OCI-LY7 (cell line): ENCODE measurements around the gene EVI5. TPM values are rescaled to one million over a fixed set of nuclear protein-coding genes. Genes with fewer than 3 reads are reported as not detected.

Source experiments
- BruUV-seq: library from RNA; stranded (reverse); fragments of 400-500 nt; replicated peaks from 2 replicates; lab custom pipeline; 2021; lab: Mats Ljungman, UMichigan
- CTCF ChIA-PET: fragments of 300-600 bp; sonication (Branson Sonifier 250); formaldehyde crosslinking; loops from one replicate; lab custom pipeline; 2022; ENCODE audit warnings: antibody characterized with exemption; ENCODE audit not compliant: unreplicated experiment; lab: Charles Lee
- POLR2A ChIA-PET: fragments of 300-600 bp; sonication (Branson Sonifier 250); formaldehyde crosslinking; loops from one replicate; lab custom pipeline; 2022; ENCODE audit warnings: antibody characterized with exemption; lab: Charles Lee
- DNase-seq: peaks from one replicate; pipeline ENCODE4 v3.0.0-alpha.2; 2015; ENCODE audit warnings: low spot score
- H2AFZ ChIP-seq: fragments of 200-600 bp; sonication (generic), shearing (Covaris generic); 2 replicates; pipeline ENCODE4 v1.6.1; 2014; ENCODE audit warnings: mild to moderate bottlenecking, antibody characterized with exemption, low read length, moderate library complexity
- H3K27ac ChIP-seq: fragments of 200-600 bp; sonication (generic); 2 replicates; pipeline ENCODE4 v1.5.1; 2014; ENCODE audit warnings: mixed run types, low read depth, mild to moderate bottlenecking, moderate library complexity, low read length, inconsistent platforms; ENCODE audit not compliant: poor library complexity, severe bottlenecking
- H3K36me3 ChIP-seq: fragments of 200-600 bp; sonication (generic); 2 replicates; pipeline ENCODE4 v1.6.1; 2014; ENCODE audit warnings: mild to moderate bottlenecking, antibody characterized with exemption, low read length, moderate library complexity, mixed read lengths; ENCODE audit not compliant: insufficient read depth
- H3K4me1 ChIP-seq: fragments of 200-600 bp; sonication (generic); 2 replicates; pipeline ENCODE4 v1.5.1; 2014; ENCODE audit warnings: mild to moderate bottlenecking, low read length; ENCODE audit not compliant: insufficient read depth, poor library complexity, severe bottlenecking
- H3K4me2 ChIP-seq: fragments of 200-600 bp; sonication (generic); 2 replicates; pipeline ENCODE4 v1.6.1; 2014; ENCODE audit warnings: mild to moderate bottlenecking, low read length
- H3K4me3 ChIP-seq: fragments of 200-600 bp; sonication (generic); 2 replicates; pipeline ENCODE4 v1.5.1; 2014; ENCODE audit warnings: mild to moderate bottlenecking, low read depth, low read length; ENCODE audit not compliant: poor library complexity, severe bottlenecking
- H3K79me2 ChIP-seq: fragments of 200-600 bp; sonication (generic); 2 replicates; pipeline ENCODE4 v1.6.1; 2016; ENCODE audit warnings: low read depth, mild to moderate bottlenecking, low read length, moderate library complexity, mixed read lengths; ENCODE audit not compliant: insufficient read depth
- H3K9me2 ChIP-seq: fragments of 200-600 bp; sonication (generic); 2 replicates; pipeline ENCODE4 v1.6.1; 2016; ENCODE audit warnings: mild to moderate bottlenecking, low read length, mixed read lengths; ENCODE audit not compliant: insufficient read depth
- H3K9me3 ChIP-seq: fragments of 200-600 bp; sonication (generic); 2 replicates; pipeline ENCODE4 v1.6.1; 2014; ENCODE audit warnings: mild to moderate bottlenecking, mixed run types, low read length, mixed read lengths
- H4K20me1 ChIP-seq: fragments of 200-600 bp; sonication (generic); 2 replicates; pipeline ENCODE4 v1.6.1; 2014; ENCODE audit warnings: mild to moderate bottlenecking, antibody characterized with exemption, low read length, moderate library complexity, mixed read lengths; ENCODE audit not compliant: insufficient read depth
- EZH2phosphoT487 ChIP-seq: fragments of 200-600 bp; sonication (generic); IDR thresholded peaks from 2 replicates; pipeline ENCODE4 v1.6.1; 2018; ENCODE audit warnings: low read depth, borderline replicate concordance, mild to moderate bottlenecking, mixed run types, antibody characterized with exemption, low read length, moderate library complexity, mixed read lengths
- intact Hi-C: fragments of 100-400 bp; cut with micrococcal nuclease; formaldehyde crosslinking; loops from one replicate; pipeline ENCODE4 v1.10.0; 2022; ENCODE audit not compliant: unreplicated experiment
- total RNA-seq, 2 experiments: library from RNA; depleted of rRNA in 1 of 2; stranded (reverse); fragments of >200 nt in 1 of 2; shearing (Covaris generic) in 1 of 2; gene quantifications; 2 replicates each; pipeline ENCODE4 v1.2.3, GENCODE V29; 2014 to 2022
- TF ChIP-seq, protein P1 (sequence below): fragments of 200-600 bp; sonication (generic); conservative IDR thresholded peaks from 2 replicates; pipeline ENCODE4 v1.5.1; 2014; ENCODE audit warnings: mild to moderate bottlenecking, antibody characterized with exemption, low read length, moderate library complexity, mixed read lengths

The EVI5 gene
- total RNA-seq, 2 experiments from 2014 or later: 15.1 to 27.8 TPM

DNA sequence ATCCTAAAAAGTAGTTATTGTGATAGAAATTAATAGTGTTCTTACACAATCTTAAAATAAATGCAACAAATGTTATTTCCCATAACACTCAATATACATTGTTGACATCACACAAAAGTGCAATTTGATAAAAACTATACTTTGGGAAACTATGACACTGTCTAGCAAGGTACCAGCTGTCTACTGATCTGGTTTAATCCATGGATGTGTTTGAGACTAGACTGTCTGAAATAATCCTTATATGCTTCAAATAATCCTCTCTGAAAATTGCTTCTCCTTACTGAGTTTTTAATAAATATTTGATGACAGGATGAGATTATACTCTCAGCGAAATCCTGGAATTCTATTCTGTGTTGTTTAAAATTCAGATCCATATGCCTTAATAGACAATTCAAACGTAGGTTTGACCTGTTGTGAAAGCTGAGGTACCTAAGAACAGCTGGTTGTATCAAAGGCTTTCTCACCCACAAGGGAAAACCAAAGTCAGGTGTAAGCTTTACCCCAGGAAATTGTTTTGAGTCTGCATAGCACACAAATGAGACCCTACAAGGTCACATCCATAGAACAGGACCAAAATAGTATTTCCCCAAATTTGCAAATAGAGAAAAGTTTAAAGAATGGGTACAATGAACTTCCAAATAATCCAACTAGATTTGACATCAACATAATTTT, 289.4 kb downstream of the EVI5 start:
- Histone ChIP-seq H3K36me3 (no peaks in the 10 kb centered on the region), H3K79me2 (no peaks in the 10 kb centered on the region), H3K9me3 (no peaks in the 10 kb centered on the region), H2AFZ (no peak overlapping the region), H3K9me2 (no peaks in the 10 kb centered on the region), H4K20me1 (no peaks in the 10 kb centered on the region), H3K4me2 (no peak overlapping the region), H3K27ac (no peak overlapping the region), H3K4me1 (no peaks in the 10 kb centered on the region), H3K4me3 (no peak overlapping the region)
- no peak for TF ChIP-seq EZH2phosphoT487
- TF ChIP-seq, protein P1, sequence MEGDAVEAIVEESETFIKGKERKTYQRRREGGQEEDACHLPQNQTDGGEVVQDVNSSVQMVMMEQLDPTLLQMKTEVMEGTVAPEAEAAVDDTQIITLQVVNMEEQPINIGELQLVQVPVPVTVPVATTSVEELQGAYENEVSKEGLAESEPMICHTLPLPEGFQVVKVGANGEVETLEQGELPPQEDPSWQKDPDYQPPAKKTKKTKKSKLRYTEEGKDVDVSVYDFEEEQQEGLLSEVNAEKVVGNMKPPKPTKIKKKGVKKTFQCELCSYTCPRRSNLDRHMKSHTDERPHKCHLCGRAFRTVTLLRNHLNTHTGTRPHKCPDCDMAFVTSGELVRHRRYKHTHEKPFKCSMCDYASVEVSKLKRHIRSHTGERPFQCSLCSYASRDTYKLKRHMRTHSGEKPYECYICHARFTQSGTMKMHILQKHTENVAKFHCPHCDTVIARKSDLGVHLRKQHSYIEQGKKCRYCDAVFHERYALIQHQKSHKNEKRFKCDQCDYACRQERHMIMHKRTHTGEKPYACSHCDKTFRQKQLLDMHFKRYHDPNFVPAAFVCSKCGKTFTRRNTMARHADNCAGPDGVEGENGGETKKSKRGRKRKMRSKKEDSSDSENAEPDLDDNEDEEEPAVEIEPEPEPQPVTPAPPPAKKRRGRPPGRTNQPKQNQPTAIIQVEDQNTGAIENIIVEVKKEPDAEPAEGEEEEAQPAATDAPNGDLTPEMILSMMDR: no peak
- CTCF ChIA-PET: no interaction called here
- POLR2A ChIA-PET: no interaction called here
- intact Hi-C loops: no loop called here
- DNase-seq: no peak
- no TSS peak for BruUV-seq

DNA sequence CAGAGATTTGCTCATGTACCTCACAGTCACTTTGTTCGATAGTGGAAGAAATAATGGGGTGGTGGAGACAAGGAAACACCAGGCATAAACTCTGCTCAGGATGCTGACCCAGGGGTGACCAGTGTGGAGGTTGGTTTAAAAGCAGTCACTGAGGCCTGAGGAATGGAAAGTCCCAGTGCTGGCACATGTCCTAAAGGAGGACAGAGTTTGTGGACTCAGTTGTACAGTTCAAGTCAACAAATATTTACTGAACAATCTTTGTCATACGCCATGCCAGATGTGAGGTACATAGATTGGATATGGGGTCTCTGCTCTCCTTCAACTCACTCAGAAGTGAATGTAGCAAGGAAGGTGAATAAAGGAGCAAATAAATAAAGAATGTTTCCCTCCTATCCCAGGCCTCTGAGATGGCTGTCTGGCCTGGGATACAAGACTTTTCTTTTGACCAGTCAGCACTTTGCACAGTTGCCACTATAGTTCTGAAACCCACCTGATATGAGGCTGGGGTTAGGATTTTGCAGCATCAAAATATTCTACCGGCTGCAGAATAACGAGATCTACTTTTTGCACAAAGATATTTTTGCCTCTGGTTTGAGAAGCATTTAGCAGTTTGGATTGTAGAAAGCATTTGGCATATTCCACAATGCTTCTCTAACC, 290.3 kb downstream of the EVI5 start:
- TF ChIP-seq, protein P1: no peak
- TF ChIP-seq EZH2phosphoT487: no peak
- POLR2A ChIA-PET: no interaction called here
- BruUV-seq: no TSS peak

DNA sequence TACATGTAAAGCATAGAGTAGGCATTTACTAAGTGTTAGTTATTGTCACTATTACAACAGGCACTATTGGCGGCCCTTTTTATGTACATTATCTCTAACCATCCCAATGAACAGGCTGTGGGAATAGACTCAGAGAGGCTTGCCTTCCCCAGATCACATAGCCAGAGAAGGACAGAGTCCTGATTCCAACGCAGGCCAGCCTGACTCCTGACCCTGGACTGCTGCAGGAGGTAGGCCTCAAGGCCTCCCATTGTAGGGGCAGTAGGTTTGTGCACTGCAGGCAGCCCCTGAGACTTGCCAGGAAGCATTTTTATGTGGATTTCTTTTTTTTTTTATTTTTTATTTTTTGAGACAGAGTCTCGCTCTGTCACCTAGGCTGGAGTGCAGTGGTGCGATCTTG, 291.8 kb downstream of the EVI5 start:
- DNase-seq: no peak
- no peaks in the 10 kb centered on the region for H3K9me2 ChIP-seq
- intact Hi-C loops: no loop called here
- H4K20me1 ChIP-seq: no peaks in the 10 kb centered on the region
- H3K4me3 ChIP-seq: no peak overlapping the region
- TF ChIP-seq, protein P1: no peak
- no peak for TF ChIP-seq EZH2phosphoT487
- H3K36me3 ChIP-seq: no peaks in the 10 kb centered on the region
- CTCF ChIA-PET: no interaction called here
- no peaks in the 10 kb centered on the region for H3K79me2 ChIP-seq
- no peak overlapping the region for H3K27ac ChIP-seq
- no peaks in the 10 kb centered on the region for H3K9me3 ChIP-seq
- POLR2A ChIA-PET: no interaction called here
- H2AFZ ChIP-seq: no peak overlapping the region
- no peak overlapping the region for H3K4me2 ChIP-seq
- BruUV-seq: no TSS peak
- H3K4me1 ChIP-seq: no peaks in the 10 kb centered on the region

More for the DNA sequence above, 290.3 kb downstream of the EVI5 start:
- no peak overlapping the region for H3K4me3 ChIP-seq
- no peaks in the 10 kb centered on the region for H3K79me2 ChIP-seq
- no peaks in the 10 kb centered on the region for H3K36me3 ChIP-seq
- H3K4me1 ChIP-seq: no peaks in the 10 kb centered on the region
- CTCF ChIA-PET: interaction anchor here (0.5 kb wide), 1 partner anchor 168 kb away, joined by 3 read pairs; no protein-coding TSS in a partner anchor
- intact Hi-C loops: no loop called here
- no peak overlapping the region for H3K4me2 ChIP-seq
- no peaks in the 10 kb centered on the region for H4K20me1 ChIP-seq
- H3K9me3 ChIP-seq: no peaks in the 10 kb centered on the region
- no peak for DNase-seq
- no peak overlapping the region for H3K27ac ChIP-seq
- H2AFZ ChIP-seq: no peak overlapping the region
- H3K9me2 ChIP-seq: no peaks in the 10 kb centered on the region
